Panc1 (cell line): ENCODE data around the gene GMEB2. TPM values are rescaled to one million over a fixed set of nuclear protein-coding genes. Genes with fewer than 3 reads are reported as not detected.

Experiments
- ATAC-seq: fragments of 200-7000 bp; cut with Tn5 transposase; 2 replicates; pipeline ENCODE4 v1.9.1; 2020; ENCODE audit warnings: mild to moderate bottlenecking, moderate library complexity
- BruUV-seq: library from RNA; stranded (reverse); fragments of 400-500 nt; replicated peaks from 2 replicates; lab custom pipeline; 2021; lab: Mats Ljungman, UMichigan
- CTCF ChIA-PET: fragments of 300-600 bp; sonication (Branson Sonifier 250); formaldehyde crosslinking; loops from one replicate; lab custom pipeline; 2022; ENCODE audit warnings: antibody characterized with exemption; lab: Charles Lee
- POLR2A ChIA-PET: fragments of 300-600 bp; sonication (Branson Sonifier 250); formaldehyde crosslinking; loops from one replicate; lab custom pipeline; 2022; ENCODE audit warnings: antibody characterized with exemption; lab: Charles Lee
- DNase-seq: peaks from one replicate; pipeline ENCODE4 v3.0.0-alpha.2; 2010; ENCODE audit warnings: low read depth, low spot score
- H3K27ac ChIP-seq: 2 replicates; pipeline ENCODE4 v1.5.1; 2011; ENCODE audit warnings: mild to moderate bottlenecking, low read length, inconsistent platforms
- H3K27me3 ChIP-seq: fragments of 200-500 bp; sonication (Bioruptor generic); 2 replicates; pipeline ENCODE4 v1.6.0; 2014; ENCODE audit warnings: low read length, inconsistent platforms; ENCODE audit not compliant: control insufficient read depth, insufficient read depth
- H3K36me3 ChIP-seq: fragments of 200-500 bp; sonication (Bioruptor generic); 2 replicates; pipeline ENCODE4 v1.5.1; 2014; ENCODE audit warnings: inconsistent platforms, mild to moderate bottlenecking, low read length, moderate library complexity; ENCODE audit not compliant: control insufficient read depth, insufficient read depth
- H3K4me1 ChIP-seq: 2 replicates; pipeline ENCODE4 v1.5.1; 2011; ENCODE audit warnings: inconsistent platforms, mild to moderate bottlenecking, low read length, moderate library complexity; ENCODE audit not compliant: control insufficient read depth, insufficient read depth
- H3K4me3 ChIP-seq, 2 experiments: 2 replicates each; pipeline ENCODE4 v1.5.1; 2011 to 2012; ENCODE audit warnings: low read depth in 2 of 2, low read length in 2 of 2, mild to moderate bottlenecking in 2 of 2, inconsistent platforms in 1 of 2, moderate library complexity in 1 of 2
- H3K9me3 ChIP-seq: fragments of 200-500 bp; sonication (Bioruptor generic); 2 replicates; pipeline ENCODE4 v1.5.1; 2014; ENCODE audit warnings: low read depth, mild to moderate bottlenecking, inconsistent platforms, low read length, moderate library complexity; ENCODE audit not compliant: control insufficient read depth, insufficient read depth
- CTCF ChIP-seq: fragments of 450-650 bp; IDR thresholded peaks from 2 replicates; pipeline ENCODE4 v1.5.1; 2017; ENCODE audit warnings: mild to moderate bottlenecking
- POLR2AphosphoS5 ChIP-seq: IDR thresholded peaks from 2 replicates; pipeline ENCODE4 v1.6.1; 2012; ENCODE audit warnings: mild to moderate bottlenecking, low read depth, low read length, moderate library complexity
- SIN3A ChIP-seq: IDR thresholded peaks from 2 replicates; pipeline ENCODE4 v1.6.1; 2012; ENCODE audit warnings: low read depth, mild to moderate bottlenecking, low read length, moderate library complexity, borderline replicate concordance; ENCODE audit not compliant: insufficient read depth
- TCF7L2 ChIP-seq: IDR thresholded peaks from 2 replicates; pipeline ENCODE4 v1.6.1; 2011; ENCODE audit warnings: mild to moderate bottlenecking, low read depth, low read length, inconsistent platforms
- in situ Hi-C: cut with HindIII; loops from 2 replicates; pipeline ENCODE4 v1.10.0; 2016; ENCODE audit warnings: low sequenced_read_pairs, low pct_unique_long_range_greater_than_20kb
- intact Hi-C: fragments of 100-400 bp; cut with micrococcal nuclease; formaldehyde crosslinking; loops from one replicate; pipeline ENCODE4 v1.10.0; 2022; ENCODE audit not compliant: unreplicated experiment
- total RNA-seq: library from RNA; stranded (reverse); gene quantifications from one replicate; pipeline ENCODE4 v1.2.1, GENCODE V29; 2021; ENCODE audit not compliant: unreplicated experiment
- TF ChIP-seq, protein P1 (sequence below), 2 experiments: IDR thresholded peaks; 2 replicates each; pipeline ENCODE4 v1.6.1; 2011 to 2012; ENCODE audit warnings: low read depth in 2 of 2, control low read depth in 1 of 2, low read length in 1 of 2, mild to moderate bottlenecking in 1 of 2, moderate library complexity in 1 of 2; ENCODE audit not compliant: insufficient read depth in 1 of 2

GMEB2 gene
- total RNA-seq, 1 experiment from 2014 or later: 13.1 TPM

- Histone ChIP-seq H3K4me3 (no peak overlapping the region), H3K4me1 (peaks cover 10% of the 10 kb centered on the region; the same call in 1 of the 2 replicates), H3K27me3 (no peaks in the 10 kb centered on the region), H3K27ac (no peak overlapping the region), H3K9me3 (no peaks in the 10 kb centered on the region), H3K36me3 (no peaks in the 10 kb centered on the region)
- DNase-seq (no peak), ATAC-seq (no peak)
- no TSS peak for BruUV-seq
- POLR2A ChIA-PET: no interaction called here
- intact Hi-C loops: no loop called here
- CTCF ChIA-PET: no interaction called here
- in situ Hi-C loops: no loop called here
- TF ChIP-seq TCF7L2 (no peak), CTCF (no peak), SIN3A (no peak), POLR2AphosphoS5 (no peak)
- TF ChIP-seq, protein P1, sequence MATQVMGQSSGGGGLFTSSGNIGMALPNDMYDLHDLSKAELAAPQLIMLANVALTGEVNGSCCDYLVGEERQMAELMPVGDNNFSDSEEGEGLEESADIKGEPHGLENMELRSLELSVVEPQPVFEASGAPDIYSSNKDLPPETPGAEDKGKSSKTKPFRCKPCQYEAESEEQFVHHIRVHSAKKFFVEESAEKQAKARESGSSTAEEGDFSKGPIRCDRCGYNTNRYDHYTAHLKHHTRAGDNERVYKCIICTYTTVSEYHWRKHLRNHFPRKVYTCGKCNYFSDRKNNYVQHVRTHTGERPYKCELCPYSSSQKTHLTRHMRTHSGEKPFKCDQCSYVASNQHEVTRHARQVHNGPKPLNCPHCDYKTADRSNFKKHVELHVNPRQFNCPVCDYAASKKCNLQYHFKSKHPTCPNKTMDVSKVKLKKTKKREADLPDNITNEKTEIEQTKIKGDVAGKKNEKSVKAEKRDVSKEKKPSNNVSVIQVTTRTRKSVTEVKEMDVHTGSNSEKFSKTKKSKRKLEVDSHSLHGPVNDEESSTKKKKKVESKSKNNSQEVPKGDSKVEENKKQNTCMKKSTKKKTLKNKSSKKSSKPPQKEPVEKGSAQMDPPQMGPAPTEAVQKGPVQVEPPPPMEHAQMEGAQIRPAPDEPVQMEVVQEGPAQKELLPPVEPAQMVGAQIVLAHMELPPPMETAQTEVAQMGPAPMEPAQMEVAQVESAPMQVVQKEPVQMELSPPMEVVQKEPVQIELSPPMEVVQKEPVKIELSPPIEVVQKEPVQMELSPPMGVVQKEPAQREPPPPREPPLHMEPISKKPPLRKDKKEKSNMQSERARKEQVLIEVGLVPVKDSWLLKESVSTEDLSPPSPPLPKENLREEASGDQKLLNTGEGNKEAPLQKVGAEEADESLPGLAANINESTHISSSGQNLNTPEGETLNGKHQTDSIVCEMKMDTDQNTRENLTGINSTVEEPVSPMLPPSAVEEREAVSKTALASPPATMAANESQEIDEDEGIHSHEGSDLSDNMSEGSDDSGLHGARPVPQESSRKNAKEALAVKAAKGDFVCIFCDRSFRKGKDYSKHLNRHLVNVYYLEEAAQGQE (IDR thresholded peaks at IDR 0.05; ENCODE audit: insufficient read depth in 1 of 2, low read depth in 2 of 2, low read length in 1 of 2): no peak
These were observed 79.8 kb downstream of the GMEB2 start for GRCh38 chr20:63546956-63547724.

GRCh38 chr20:63546256-63546955 is 80.5 kb downstream of the GMEB2 start:
- H3K9me3 ChIP-seq: no peaks in the 10 kb centered on the region
- ChIA-PET POLR2A (interaction anchor here (0.5 kb wide), 1 partner anchor 19 kb away, joined by 4 read pairs; no protein-coding TSS in a partner anchor), CTCF (no interaction called here)
- ATAC-seq (no peak), DNase-seq (no peak)
- no peak overlapping the region for H3K4me3 ChIP-seq
- peaks cover 10% of the 10 kb centered on the region; the same call in 1 of the 2 replicates for H3K4me1 ChIP-seq
- no peak overlapping the region for H3K27ac ChIP-seq
- no TSS peak for BruUV-seq
- intact Hi-C loops: no loop called here
- in situ Hi-C loops: no loop called here
- TF ChIP-seq POLR2AphosphoS5: no peak
- TF ChIP-seq, protein P1 (IDR thresholded peaks at IDR 0.05; ENCODE audit: insufficient read depth in 1 of 2, low read depth in 2 of 2, low read length in 1 of 2): no peak
- no peak for TF ChIP-seq SIN3A
- no peak for TF ChIP-seq CTCF
- TF ChIP-seq TCF7L2: no peak
- no peaks in the 10 kb centered on the region for H3K36me3 ChIP-seq
- H3K27me3 ChIP-seq: no peaks in the 10 kb centered on the region
